ENCODE data around the gene ROR1.

- TF ChIP-seq CTCF (IDR thresholded peaks at IDR 0.05) (no peak), POLR2A (IDR thresholded peaks at IDR 0.05) (no peak)
Measured at GRCh38 chr1:63746129-63746864, 27.5 kb upstream of the ROR1 start.

All from testis (tissue), 2 donors.